GM19351 (cell line): ENCODE measurements around the gene NTM.

Source experiments
- ATAC-seq: cut with Tn5 transposase; IDR thresholded peaks from one replicate; pipeline ENCODE4 v1.9.1; 2021; ENCODE audit warnings: mild to moderate bottlenecking, moderate library complexity; ENCODE audit not compliant: unreplicated experiment

NTM gene

GRCh38 chr11:132211479-132211878, 841.1 kb downstream of the NTM start:
- no peak for ATAC-seq

- ATAC-seq: no peak
Measured at GRCh38 chr11:132217856-132218255, 847.4 kb downstream of the NTM start.

GRCh38 chr11:132220474-132220873, 850.1 kb downstream of the NTM start:
- no peak for ATAC-seq

GRCh38 chr11:132222345-132222744, 851.9 kb downstream of the NTM start:
- no peak for ATAC-seq

GRCh38 chr11:132226522-132226921, 856.1 kb downstream of the NTM start:
- no peak for ATAC-seq

- no peak for ATAC-seq
Measured at GRCh38 chr11:132228746-132229325, 858.4 kb downstream of the NTM start.

GRCh38 chr11:132231656-132232347, 861.4 kb downstream of the NTM start:
- ATAC-seq: no peak

- ATAC-seq: no peak
Measured at GRCh38 chr11:132234878-132235277, 864.5 kb downstream of the NTM start.

GRCh38 chr11:132237781-132238180, 867.4 kb downstream of the NTM start:
- no peak for ATAC-seq

GRCh38 chr11:132238331-132238866, 868.0 kb downstream of the NTM start:
- ATAC-seq: no peak

- no peak for ATAC-seq
Measured at GRCh38 chr11:132240374-132240773, 870.0 kb downstream of the NTM start.

- ATAC-seq: no peak
Measured at GRCh38 chr11:132242632-132243031, 872.2 kb downstream of the NTM start.

- ATAC-seq: no peak
Measured at GRCh38 chr11:132244846-132245245, 874.4 kb downstream of the NTM start.

- no peak for ATAC-seq
Measured at GRCh38 chr11:132245403-132246385, 875.3 kb downstream of the NTM start.

- no peak for ATAC-seq
Measured at GRCh38 chr11:132248580-132248979, 878.2 kb downstream of the NTM start.

GRCh38 chr11:132249256-132249655, 878.8 kb downstream of the NTM start:
- ATAC-seq: no peak

GRCh38 chr11:132251061-132251460, 880.6 kb downstream of the NTM start:
- no peak for ATAC-seq

- no peak for ATAC-seq
Measured at GRCh38 chr11:132253469-132254264, 883.3 kb downstream of the NTM start.

- no peak for ATAC-seq
Measured at GRCh38 chr11:132254906-132255305, 884.5 kb downstream of the NTM start.

- no peak for ATAC-seq
Measured at GRCh38 chr11:132256528-132257279, 886.3 kb downstream of the NTM start.
